Islet of Langerhans (tissue), 1 donor: Measurements from ENCODE around the gene OR4N2.
"Not testable (repeated sequence)": the region's sequence is repeated elsewhere in the genome, so short reads cannot be mapped to it uniquely, and the experiment has no call there.

ENCODE experiments used
- FAIRE-seq: peaks from one replicate; lab custom pipeline; 2011; peaks lifted over from hg19 to GRCh38; lab: Jason Lieb, UNC

OR4N2 gene

DNA sequence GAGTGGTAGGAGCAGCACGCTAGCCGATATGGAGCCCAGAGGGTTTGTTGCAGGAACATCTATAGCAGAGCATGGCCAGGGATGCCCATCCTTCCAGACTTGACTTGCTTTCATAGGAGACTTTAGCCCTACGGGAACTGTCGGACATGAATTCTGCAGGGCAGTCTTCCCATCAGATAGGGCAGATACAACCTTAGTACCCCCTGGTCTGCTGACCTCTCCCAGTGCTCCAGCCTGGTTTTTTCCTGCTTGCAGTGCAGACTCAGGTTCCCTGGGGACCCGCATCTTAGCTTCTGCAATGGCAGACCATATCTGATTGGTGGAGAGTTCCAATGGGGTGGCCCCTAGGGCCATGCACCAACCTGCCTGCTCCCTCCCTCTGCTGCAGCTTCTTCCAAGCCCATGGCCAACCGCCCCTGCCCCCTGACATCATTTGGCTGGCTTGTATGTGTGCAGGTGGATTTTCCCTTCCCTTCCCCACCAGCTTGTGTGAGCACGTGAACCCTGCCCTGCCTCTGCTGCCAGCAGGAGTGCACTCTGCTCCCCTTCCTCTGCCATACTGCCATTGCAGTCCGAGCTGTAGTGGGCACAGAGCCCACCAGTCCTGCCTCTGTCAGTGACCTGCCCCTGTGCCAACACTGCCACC, 30.8 kb downstream of the OR4N2 start:
- FAIRE-seq = not testable (repeated sequence)

DNA sequence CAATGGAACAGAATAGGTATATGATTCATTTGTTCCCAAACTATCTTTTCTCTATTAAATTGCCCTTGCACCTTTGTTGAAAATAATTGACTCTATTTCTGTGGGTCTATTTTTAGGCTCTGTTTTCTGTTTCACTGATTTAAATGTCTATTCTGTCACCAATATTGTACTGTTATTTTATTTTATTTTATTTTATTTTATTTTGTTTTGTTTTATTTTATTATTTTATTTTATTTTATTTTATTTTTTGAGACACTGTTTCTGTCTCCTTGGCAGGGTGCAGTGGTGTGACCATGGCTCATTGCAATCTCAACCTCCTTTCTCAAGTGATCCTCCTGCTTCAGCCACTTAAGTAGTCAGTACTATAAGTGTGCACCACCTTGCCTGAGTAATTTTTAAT, 34.9 kb downstream of the OR4N2 start:
- FAIRE-seq = no peak

DNA sequence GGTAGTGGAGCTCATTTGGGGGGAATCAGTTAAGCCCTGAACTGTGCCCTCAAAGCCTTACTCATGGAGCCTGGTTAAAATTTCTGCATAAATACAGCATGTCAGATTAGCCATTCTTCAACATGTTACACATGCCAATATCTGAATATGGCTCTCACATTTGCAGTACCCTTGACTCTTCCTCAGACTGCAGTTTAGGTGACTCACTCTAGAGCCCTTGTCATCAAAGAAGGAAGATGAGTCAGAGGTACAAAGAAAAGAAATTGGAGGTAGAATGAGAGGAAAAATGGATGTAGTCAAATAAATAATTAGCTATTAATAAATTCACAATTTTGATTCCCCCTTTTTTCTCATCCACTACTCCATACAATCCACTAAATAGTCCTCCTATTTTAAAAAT, 47.8 kb downstream of the OR4N2 start:
- FAIRE-seq = no peak

DNA sequence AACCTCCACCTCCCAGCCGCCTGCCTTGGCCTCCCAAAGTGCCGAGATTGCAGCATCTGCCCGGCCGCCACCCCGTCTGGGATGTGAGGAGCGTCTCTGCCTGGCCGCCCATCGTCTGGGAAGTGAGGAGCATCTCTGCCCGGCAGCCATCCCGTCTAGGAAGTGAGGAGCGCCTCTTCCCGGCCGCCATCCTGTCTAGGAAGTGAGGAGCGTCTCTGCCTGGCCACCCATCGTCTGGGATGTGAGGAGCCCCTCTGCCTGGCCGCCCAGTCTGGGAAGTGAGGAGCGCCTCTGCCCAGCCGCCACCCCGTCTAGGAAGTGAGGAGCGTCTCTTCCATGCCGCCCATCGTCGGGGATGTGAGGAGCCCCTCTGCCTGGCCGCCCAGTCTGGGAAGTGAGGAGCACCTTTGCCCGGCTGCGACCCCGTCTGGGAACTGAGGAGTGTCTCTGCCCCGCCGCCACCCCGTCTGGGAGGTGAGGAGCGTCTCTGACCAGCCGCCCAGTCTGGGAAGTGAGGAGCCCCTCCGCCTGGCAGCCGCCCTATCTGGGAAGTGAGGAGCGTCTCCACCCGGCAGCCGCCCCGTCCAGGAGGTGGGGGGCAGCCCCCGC, 62.6 kb downstream of the OR4N2 start:
- FAIRE-seq = not testable (repeated sequence)

DNA sequence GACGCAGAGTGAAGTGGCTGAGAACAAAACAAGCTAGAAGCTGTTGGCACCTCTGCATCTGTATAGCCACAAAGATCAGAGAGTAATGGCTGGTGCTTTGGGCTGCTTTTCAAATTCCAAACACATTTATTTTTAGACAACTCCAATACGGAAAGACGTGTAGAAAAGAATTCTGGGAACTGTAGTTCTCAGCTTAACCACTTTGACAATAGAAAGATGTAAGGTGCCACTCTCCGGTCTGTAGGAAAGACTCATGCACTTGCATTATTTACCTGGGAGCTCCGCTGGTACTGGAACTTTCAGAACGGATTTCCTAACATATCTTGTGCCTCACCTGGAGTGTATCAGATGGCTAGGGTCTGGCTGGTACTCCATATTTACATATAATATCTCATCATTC, 69.6 kb downstream of the OR4N2 start:
- no peak for FAIRE-seq

DNA sequence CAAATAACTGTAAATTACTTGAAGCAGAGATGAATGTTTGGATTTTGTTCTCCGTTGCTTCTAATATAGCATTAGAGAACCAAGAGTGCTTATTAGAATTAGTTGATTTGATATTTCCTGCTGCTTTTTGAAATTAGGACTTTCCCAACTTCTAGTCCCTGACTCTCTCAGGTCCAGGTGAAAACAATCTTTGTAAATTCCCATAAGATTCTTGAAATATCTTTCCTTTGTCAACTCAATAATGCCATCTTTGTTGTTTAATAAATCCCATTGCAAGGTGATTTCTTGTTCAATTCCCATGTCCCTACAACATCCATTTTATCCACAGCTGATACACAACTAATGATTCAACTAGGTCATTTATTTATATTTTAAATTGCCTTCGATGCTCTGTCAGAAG, 71.3 kb downstream of the OR4N2 start, which contains the start of gene OR4K2:
TSS of gene OR4K2 (plus strand) at position 301 of the 400 bp plus-strand sequence. CDS start 1,126 bp downstream, outside the sequence.
- FAIRE-seq = no peak

DNA sequence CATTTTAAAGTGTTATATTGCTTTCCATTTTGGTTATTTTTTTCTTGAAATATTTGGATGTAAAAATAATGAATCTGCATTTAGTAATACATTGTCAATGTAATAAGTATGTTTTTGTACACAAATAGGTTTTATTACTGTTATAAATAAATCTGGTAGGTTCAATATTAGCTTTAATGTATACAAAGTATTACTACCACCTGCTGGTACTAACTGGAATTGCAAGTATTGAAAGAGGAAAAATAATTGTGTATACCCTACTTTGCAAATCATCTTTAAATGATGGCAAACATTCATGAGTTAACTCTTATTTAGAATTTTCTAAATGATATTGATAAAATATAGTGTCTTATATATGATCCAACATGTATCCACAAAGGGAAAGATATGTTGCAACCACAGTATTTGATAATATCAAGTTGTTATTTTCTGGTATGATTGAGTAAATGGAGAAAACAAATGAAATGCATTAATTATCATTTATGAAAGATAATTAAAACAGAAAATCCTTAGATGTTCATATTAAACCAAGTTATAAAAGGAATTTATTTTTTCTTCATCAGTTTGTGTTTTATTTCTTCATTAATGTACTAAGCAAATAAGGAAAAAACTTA, 74.6 kb downstream of the OR4N2 start:
- peak; percentile 76 for FAIRE-seq
